Activated naive CD8-positive, alpha-beta T cell (primary cell): ENCODE data around the gene HMCN1.

Source experiments
- H3K27ac Mint-ChIP-seq: one replicate; pipeline ENCODE4 v1.8.0; 2021; ENCODE audit warnings: mixed read lengths
- H3K27me3 Mint-ChIP-seq: one replicate; pipeline ENCODE4 v1.8.0; 2021; ENCODE audit warnings: mixed read lengths
- H3K36me3 Mint-ChIP-seq: one replicate; pipeline ENCODE4 v1.8.0; 2021; ENCODE audit warnings: mixed read lengths
- H3K4me1 Mint-ChIP-seq: one replicate; pipeline ENCODE4 v1.8.0; 2021; ENCODE audit warnings: low read depth, mixed read lengths
- H3K4me3 Mint-ChIP-seq: one replicate; pipeline ENCODE4 v1.8.0; 2021; ENCODE audit warnings: mild to moderate bottlenecking, mixed read lengths
- H3K9me3 Mint-ChIP-seq: one replicate; pipeline ENCODE4 v1.8.0; 2021; ENCODE audit warnings: low read depth, mixed read lengths

The HMCN1 gene

DNA sequence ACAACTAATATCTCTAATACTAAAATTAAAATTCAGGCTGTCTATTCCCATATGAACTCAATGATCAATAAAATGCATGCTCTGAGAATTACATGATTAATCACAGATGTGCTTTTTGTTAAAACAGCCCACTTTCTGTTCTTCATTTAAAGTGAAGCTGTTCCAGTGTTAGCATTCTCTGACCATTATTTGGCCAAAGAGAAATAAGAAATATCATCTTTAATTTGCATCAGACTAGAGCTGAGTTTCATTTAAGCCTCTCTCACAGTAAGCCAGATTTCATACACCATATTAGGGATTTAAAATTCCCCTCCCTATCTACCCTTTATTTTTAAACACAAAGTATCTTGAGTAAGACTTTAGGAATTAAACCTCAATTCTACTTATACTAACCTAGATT is 379.3 kb downstream of the HMCN1 start:
- H3K4me3 Mint-ChIP-seq = no peak overlapping the region
- peaks cover 7% of the 10 kb centered on the region for H3K27me3 Mint-ChIP-seq
- H3K27ac Mint-ChIP-seq = no peak overlapping the region
- no peaks in the 10 kb centered on the region for H3K4me1 Mint-ChIP-seq
- H3K9me3 Mint-ChIP-seq = no peaks in the 10 kb centered on the region
- no peaks in the 10 kb centered on the region for H3K36me3 Mint-ChIP-seq

DNA sequence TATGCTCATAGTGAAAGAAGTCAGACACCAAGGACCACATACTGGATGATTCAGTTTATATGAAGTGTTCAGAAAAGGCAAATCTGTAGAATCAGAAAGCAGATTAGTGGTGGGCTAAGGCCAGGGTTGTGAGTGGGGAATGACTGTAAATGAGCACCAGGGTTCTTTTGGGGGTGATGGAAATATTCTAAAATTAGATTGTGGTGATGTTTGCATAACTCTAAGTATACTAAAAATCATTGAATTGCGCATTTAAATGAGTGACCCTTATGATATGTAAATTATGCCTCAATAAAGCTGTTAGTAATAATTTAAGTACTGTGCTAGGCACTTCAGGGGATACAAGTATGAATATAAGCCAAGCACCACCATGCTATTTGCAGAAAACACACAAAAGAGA is 384.5 kb downstream of the HMCN1 start:
- peaks cover 14% of the 10 kb centered on the region for H3K27me3 Mint-ChIP-seq

DNA sequence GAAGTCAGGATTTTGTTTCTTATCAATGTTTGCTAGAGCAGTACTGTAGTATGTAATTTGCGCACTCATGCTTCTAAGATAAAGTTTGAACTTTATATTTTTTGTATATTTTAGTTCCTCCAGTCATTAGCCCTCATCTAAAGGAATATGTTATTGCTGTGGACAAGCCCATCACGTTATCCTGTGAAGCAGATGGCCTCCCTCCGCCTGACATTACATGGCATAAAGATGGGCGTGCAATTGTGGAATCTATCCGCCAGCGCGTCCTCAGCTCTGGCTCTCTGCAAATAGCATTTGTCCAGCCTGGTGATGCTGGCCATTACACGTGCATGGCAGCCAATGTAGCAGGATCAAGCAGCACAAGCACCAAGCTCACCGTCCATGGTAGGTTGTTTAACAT is 388.6 kb downstream of the HMCN1 start:
- no peak overlapping the region for H3K27ac Mint-ChIP-seq
- H3K9me3 Mint-ChIP-seq = no peaks in the 10 kb centered on the region
- peaks cover 9% of the 10 kb centered on the region for H3K27me3 Mint-ChIP-seq
- no peaks in the 10 kb centered on the region for H3K4me1 Mint-ChIP-seq
- H3K4me3 Mint-ChIP-seq = no peak overlapping the region
- H3K36me3 Mint-ChIP-seq = no peaks in the 10 kb centered on the region

More for the DNA sequence above, 384.5 kb downstream of the HMCN1 start:
- H3K9me3 Mint-ChIP-seq = no peaks in the 10 kb centered on the region
- H3K36me3 Mint-ChIP-seq = no peaks in the 10 kb centered on the region
- no peaks in the 10 kb centered on the region for H3K4me1 Mint-ChIP-seq
- no peak overlapping the region for H3K4me3 Mint-ChIP-seq
- no peak overlapping the region for H3K27ac Mint-ChIP-seq

DNA sequence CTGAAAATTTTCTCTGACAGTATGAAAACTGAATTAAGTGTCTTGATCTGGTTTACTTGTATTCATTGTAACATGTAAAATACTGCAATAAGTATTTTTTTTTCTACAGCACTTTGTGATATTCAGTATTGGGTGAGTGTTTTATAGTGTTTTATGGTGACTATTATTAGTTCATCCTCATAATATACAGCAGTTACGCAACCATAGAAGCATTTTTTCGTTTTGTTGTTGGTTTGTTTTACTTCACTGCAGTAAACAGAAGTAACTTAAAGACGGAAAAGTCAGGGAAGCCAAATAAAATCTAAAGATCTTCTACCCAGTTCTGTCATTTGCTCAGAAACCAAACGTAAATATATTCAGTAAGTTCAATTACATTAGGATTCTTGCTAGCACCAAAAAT is 390.8 kb downstream of the HMCN1 start:
- H3K9me3 Mint-ChIP-seq = no peaks in the 10 kb centered on the region
- H3K36me3 Mint-ChIP-seq = no peaks in the 10 kb centered on the region
- H3K27me3 Mint-ChIP-seq = peaks cover 10% of the 10 kb centered on the region
- H3K4me3 Mint-ChIP-seq = no peak overlapping the region
- no peaks in the 10 kb centered on the region for H3K4me1 Mint-ChIP-seq
- no peak overlapping the region for H3K27ac Mint-ChIP-seq

DNA sequence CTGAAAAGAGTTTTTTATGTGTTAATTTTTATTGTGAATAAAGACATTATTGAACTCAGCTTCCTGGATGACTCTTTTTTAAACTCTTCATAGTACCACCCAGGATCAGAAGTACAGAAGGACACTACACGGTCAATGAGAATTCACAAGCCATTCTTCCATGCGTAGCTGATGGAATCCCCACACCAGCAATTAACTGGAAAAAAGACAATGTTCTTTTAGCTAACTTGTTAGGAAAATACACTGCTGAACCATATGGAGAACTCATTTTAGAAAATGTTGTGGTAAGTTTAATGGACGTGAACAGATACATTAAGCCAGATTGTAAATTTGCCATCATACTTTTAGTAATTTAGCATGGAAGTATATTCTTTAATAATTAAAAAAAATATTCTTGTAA is 391.3 kb downstream of the HMCN1 start:
- H3K27ac Mint-ChIP-seq = no peak overlapping the region
- H3K4me3 Mint-ChIP-seq = no peak overlapping the region
- no peaks in the 10 kb centered on the region for H3K9me3 Mint-ChIP-seq
- no peaks in the 10 kb centered on the region for H3K4me1 Mint-ChIP-seq
- H3K27me3 Mint-ChIP-seq = peaks cover 10% of the 10 kb centered on the region
- H3K36me3 Mint-ChIP-seq = no peaks in the 10 kb centered on the region

DNA sequence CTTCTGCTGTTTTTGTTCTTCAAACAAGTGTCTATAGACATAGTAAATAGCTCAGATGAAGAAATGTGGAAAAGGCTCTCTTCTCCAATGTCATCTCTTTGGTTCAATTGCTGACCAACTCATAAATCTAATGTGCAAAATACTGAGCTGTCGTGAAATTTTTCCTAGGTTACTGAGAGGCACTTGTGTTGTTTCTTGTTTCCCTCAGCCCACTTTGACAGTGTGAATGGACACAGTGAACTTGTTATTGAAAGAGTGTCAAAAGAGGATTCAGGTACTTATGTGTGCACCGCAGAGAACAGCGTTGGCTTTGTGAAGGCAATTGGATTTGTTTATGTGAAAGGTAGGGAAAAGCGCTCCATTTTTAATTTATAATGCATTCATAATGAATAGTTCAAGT is 395.6 kb downstream of the HMCN1 start:
- Mint-ChIP-seq H3K9me3 (no peaks in the 10 kb centered on the region), H3K36me3 (no peaks in the 10 kb centered on the region), H3K4me3 (no peak overlapping the region), H3K4me1 (no peaks in the 10 kb centered on the region), H3K27ac (no peak overlapping the region), H3K27me3 (peaks cover 2% of the 10 kb centered on the region)

DNA sequence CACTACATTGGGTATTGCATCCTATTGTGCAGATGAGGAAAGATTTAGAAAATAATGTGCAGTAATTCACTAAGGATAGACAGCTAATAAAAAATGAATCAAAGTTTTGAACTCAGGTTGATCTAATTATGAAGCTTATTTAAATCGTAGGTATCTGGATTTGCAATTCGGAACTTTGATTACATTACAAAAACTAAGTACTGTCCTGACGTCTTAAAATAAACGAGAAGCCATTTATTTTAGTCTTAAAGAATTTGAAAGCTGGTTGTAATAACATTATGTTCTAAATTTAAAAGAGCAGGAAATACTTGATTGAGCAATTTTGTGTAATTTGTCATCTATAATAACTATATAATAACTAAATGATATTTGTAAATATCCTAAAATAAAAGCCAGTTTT is 404.9 kb downstream of the HMCN1 start:
- Mint-ChIP-seq H3K27me3 (no peaks in the 10 kb centered on the region), H3K9me3 (no peaks in the 10 kb centered on the region), H3K4me1 (no peaks in the 10 kb centered on the region), H3K4me3 (no peak overlapping the region), H3K27ac (no peak overlapping the region), H3K36me3 (no peaks in the 10 kb centered on the region)

DNA sequence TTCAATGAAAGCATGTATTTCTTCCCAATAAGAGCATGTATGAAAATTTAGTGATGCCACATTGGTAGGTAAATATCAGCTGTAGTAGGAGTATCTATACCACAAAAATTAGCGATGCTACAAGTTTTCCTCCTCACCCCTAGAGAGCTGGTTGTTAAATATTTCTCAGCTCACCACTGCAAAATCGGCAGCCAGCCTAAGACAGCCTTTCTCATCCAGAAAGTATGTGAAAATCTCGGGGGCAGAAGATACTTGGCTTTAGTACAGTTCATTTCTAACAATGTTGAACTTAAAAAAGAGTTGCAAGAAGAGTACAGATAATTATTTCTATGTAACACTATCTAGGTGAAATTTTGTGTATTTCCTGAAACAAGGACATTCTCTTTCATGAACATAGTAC is 405.5 kb downstream of the HMCN1 start:
- Mint-ChIP-seq H3K36me3 (no peaks in the 10 kb centered on the region), H3K4me1 (no peaks in the 10 kb centered on the region), H3K9me3 (no peaks in the 10 kb centered on the region), H3K27ac (no peak overlapping the region), H3K4me3 (no peak overlapping the region), H3K27me3 (no peaks in the 10 kb centered on the region)

DNA sequence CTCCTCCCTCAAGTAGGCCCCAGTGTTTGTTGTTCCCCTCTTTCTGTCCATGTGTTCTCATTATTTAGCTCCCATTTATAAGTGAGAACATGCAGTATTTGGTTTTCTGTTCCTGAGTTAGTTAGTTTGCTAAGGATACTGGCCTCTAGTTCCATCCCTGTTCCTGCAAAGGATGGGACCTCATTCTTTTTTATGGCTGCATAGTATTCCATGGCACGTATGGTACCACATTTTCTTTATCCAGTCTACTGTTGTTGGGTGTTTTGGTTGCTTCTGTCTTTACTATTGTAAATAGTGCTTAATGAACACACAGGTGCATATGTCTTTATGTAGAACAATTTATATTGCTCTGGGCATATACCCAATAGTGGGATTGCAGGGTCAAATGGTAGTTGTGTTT is 408.0 kb downstream of the HMCN1 start:
- H3K27ac Mint-ChIP-seq = no peak overlapping the region
- no peaks in the 10 kb centered on the region for H3K9me3 Mint-ChIP-seq
- H3K4me3 Mint-ChIP-seq = no peak overlapping the region
- no peaks in the 10 kb centered on the region for H3K4me1 Mint-ChIP-seq
- H3K36me3 Mint-ChIP-seq = no peaks in the 10 kb centered on the region
- H3K27me3 Mint-ChIP-seq = no peaks in the 10 kb centered on the region

DNA sequence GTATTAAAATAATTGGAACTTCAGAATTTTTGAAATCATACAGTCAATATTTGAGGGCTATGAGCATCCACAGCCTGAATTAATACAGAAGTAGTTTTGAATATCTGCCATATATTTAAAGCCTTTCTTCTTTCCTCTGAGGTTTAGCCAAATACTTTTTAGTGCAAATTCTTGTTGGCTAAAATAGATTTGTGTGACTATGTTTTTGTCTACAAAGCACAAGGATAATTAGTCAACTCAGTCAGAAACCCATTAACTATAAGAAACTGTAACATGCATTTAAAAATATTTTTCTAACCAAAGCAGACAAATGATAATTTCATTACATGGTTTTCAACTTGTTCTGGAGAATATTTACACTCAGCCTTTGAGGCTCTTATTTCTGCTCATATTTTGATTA is 408.7 kb downstream of the HMCN1 start:
- Mint-ChIP-seq H3K4me3 (no peak overlapping the region), H3K4me1 (no peaks in the 10 kb centered on the region), H3K36me3 (no peaks in the 10 kb centered on the region), H3K9me3 (no peaks in the 10 kb centered on the region), H3K27me3 (no peaks in the 10 kb centered on the region), H3K27ac (no peak overlapping the region)

DNA sequence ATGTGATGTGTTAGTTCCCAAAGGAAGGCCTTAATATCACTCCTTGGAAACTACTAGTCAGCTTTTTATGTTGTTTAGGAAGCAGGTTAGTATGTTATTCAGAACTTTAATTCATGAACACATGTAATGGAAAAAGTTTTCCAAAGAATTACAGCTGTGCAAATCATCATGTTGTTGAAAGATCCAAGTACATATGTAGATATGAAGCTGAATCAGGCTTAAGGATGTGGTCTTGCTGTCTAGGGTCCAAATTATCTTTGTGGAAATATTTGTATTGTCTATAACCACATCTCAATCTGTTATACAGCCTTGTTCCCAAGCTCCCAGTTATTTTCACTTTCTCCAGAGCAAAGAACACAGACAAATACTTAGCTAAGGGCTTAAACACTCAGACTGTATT is 409.3 kb downstream of the HMCN1 start:
- H3K9me3 Mint-ChIP-seq = no peaks in the 10 kb centered on the region

DNA sequence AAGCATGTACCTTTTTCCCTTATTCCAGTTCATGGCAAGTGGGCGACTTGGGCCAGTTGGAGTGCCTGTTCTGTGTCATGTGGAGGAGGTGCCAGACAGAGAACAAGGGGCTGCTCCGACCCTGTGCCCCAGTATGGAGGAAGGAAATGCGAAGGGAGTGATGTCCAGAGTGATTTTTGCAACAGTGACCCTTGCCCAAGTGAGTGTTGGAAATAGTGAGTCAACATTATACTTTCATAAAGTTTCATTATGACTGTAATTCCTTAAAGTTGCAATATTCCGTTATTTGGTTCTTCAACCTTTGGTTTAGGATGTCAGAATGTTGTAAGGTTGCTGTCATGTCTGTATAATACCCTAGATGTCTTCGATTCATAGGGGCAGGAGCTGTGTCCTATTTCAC is 410.3 kb downstream of the HMCN1 start:
- Mint-ChIP-seq H3K4me3 (no peak overlapping the region), H3K27ac (no peak overlapping the region), H3K9me3 (no peaks in the 10 kb centered on the region), H3K36me3 (no peaks in the 10 kb centered on the region), H3K4me1 (no peaks in the 10 kb centered on the region), H3K27me3 (no peaks in the 10 kb centered on the region)

More for the DNA sequence above, 409.3 kb downstream of the HMCN1 start:
- no peaks in the 10 kb centered on the region for H3K27me3 Mint-ChIP-seq
- H3K4me3 Mint-ChIP-seq = no peak overlapping the region
- no peaks in the 10 kb centered on the region for H3K36me3 Mint-ChIP-seq
- H3K27ac Mint-ChIP-seq = no peak overlapping the region
- no peaks in the 10 kb centered on the region for H3K4me1 Mint-ChIP-seq

DNA sequence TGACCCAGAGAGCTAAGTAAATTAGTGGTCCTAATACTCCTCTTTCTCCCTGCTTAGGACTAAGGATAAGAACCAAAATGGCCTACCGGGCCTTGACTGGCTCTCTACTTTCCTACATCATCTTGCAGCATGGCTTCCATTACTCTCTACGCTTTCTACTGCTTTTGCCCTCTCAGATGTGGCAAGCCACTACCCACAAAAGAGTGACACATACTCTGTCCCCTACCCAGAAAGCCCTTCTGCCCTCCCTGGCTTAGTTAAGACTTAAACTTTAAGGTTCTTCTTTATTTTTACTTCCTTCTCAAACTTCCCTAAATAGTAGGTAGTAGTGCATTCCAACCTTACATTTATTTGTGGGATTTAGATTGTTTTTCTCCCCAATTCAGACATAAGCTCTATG is 412.8 kb downstream of the HMCN1 start:
- H3K27ac Mint-ChIP-seq = no peak overlapping the region
- no peak overlapping the region for H3K4me3 Mint-ChIP-seq

DNA sequence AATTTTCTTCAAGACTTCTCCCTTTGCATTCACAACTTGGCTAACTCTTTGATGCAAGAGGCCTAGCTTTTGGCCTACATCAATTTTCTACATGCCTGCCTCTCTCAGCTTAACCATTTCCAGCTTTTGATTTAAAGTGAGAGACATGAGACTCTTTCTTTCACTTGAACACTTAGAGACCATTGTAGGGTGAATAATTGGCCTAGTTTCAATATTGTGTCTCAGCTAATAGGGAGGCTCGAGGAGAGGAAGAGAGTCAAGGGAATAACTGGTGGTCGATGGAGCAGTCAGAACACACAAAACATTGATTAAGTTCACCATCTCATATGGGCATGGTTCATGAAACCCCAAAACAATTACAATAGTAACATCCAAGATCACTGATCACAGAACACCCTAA is 415.4 kb downstream of the HMCN1 start:
- H3K9me3 Mint-ChIP-seq = no peaks in the 10 kb centered on the region
- H3K27ac Mint-ChIP-seq = no peak overlapping the region
- no peaks in the 10 kb centered on the region for H3K27me3 Mint-ChIP-seq
- H3K4me1 Mint-ChIP-seq = no peaks in the 10 kb centered on the region
- no peak overlapping the region for H3K4me3 Mint-ChIP-seq
- H3K36me3 Mint-ChIP-seq = no peaks in the 10 kb centered on the region

More for the DNA sequence above, 412.8 kb downstream of the HMCN1 start:
- no peaks in the 10 kb centered on the region for H3K27me3 Mint-ChIP-seq
- no peaks in the 10 kb centered on the region for H3K9me3 Mint-ChIP-seq
- H3K36me3 Mint-ChIP-seq = no peaks in the 10 kb centered on the region
- no peaks in the 10 kb centered on the region for H3K4me1 Mint-ChIP-seq

DNA sequence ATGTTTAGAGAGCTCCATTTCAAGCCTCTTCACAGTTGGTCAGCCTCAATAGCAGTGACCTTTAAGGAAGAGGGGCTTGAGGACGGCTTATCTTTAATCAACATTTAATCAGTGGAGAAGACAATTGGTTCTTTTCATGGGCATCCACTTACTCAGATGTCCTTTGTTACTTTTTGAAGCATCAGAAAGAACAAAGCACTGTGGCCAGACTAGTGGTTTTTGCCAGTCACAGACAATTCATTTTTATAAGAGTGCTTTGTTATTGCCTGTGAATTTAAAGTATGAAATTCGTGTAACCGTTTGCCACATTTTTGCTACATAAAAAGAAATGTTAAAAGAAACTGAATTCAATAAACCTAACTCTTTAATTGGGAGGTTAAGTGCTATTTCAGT is 418.0 kb downstream of the HMCN1 start:
- Mint-ChIP-seq H3K4me1 (no peaks in the 10 kb centered on the region), H3K27me3 (no peaks in the 10 kb centered on the region), H3K27ac (no peak overlapping the region), H3K4me3 (no peak overlapping the region), H3K36me3 (no peaks in the 10 kb centered on the region), H3K9me3 (no peaks in the 10 kb centered on the region)

DNA sequence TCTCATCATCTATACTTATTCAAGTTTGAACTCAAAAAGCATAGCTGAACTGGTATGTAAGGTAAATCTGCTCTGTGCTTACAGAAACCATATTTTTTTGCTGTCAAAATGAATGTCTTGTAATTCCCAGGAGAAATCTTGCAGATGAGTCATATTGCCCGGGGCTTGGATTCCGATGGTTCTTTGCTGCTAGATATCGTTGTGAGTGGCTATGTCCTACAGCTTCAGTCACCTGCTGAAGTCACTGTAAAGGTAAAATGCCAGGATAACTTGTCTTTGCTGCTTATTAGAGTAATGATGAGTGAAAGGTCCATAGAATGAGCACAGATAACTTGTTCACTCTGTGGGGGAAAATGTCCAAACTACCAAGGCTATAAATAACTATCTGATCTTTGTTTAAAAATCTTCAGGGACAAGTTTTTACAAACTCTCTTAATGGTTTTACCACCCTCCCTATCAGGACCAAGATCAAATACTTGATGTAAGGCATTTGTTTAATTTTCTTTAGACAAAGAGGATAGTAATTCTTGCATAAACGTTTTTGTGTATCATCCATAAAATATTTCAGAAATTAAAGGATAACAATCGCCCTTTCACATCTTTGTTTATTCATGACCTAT is 418.5 kb downstream of the HMCN1 start:
- no peaks in the 10 kb centered on the region for H3K9me3 Mint-ChIP-seq
- H3K27me3 Mint-ChIP-seq = no peaks in the 10 kb centered on the region
- H3K4me1 Mint-ChIP-seq = no peaks in the 10 kb centered on the region
- no peaks in the 10 kb centered on the region for H3K36me3 Mint-ChIP-seq
- no peak overlapping the region for H3K27ac Mint-ChIP-seq
- H3K4me3 Mint-ChIP-seq = no peak overlapping the region
